H1 (cell line): ENCODE measurements around the gene GCC1. TPM values are rescaled to one million over a fixed set of nuclear protein-coding genes. Genes with fewer than 3 reads are reported as not detected.

Experiments used
- CTCF ChIA-PET: fragments of 300-600 bp; sonication (Branson Sonifier 250); formaldehyde crosslinking; loops from one replicate; lab custom pipeline; 2021; ENCODE audit not compliant: partially characterized antibody; lab: Charles Lee
- POLR2A ChIA-PET: fragments of 300-600 bp; sonication (Branson Sonifier 250); formaldehyde crosslinking; loops from one replicate; lab custom pipeline; 2021; ENCODE audit warnings: inconsistent platforms; ENCODE audit not compliant: partially characterized antibody; lab: Charles Lee
- DNase-seq, 2 experiments: peaks; one replicate each; pipeline versions ENCODE4 v3.0.0 to v3.0.0-alpha.2; 2010 to 2022; ENCODE audit warnings: low spot score in 2 of 2, low read depth in 1 of 2, mixed read lengths in 1 of 2
- FAIRE-seq: peaks from 2 replicates; lab custom pipeline; 2011; peaks lifted over from hg19 to GRCh38; lab: Jason Lieb, UNC
- H2AFZ ChIP-seq: 2 replicates; pipeline ENCODE4 v1.8.1; 2012; ENCODE audit warnings: low read length, inconsistent platforms
- H2AK5ac ChIP-seq: 2 replicates; pipeline ENCODE4 v1.6.1; 2013; ENCODE audit warnings: low read depth, low read length
- H2BK120ac ChIP-seq: replicated peaks from 2 replicates; pipeline ENCODE3; 2013; ENCODE audit warnings: low read depth, low read length, inconsistent platforms
- H2BK12ac ChIP-seq: 2 replicates; pipeline ENCODE4 v1.6.1; 2013; ENCODE audit warnings: low read depth, low read length
- H2BK15ac ChIP-seq: 2 replicates; pipeline ENCODE4 v1.6.1; 2013; ENCODE audit warnings: low read length
- H2BK20ac ChIP-seq: 2 replicates; pipeline ENCODE4 v1.6.1; 2013; ENCODE audit warnings: low read length
- H2BK5ac ChIP-seq: 2 replicates; pipeline ENCODE4 v1.6.1; 2013; ENCODE audit warnings: low read depth, low read length
- H3K14ac ChIP-seq: 2 replicates; pipeline ENCODE4 v1.6.1; 2013; ENCODE audit warnings: inconsistent platforms; ENCODE audit not compliant: insufficient read length
- H3K18ac ChIP-seq: 2 replicates; pipeline ENCODE4 v1.6.1; 2013; ENCODE audit warnings: low read length; ENCODE audit errors: extremely low read depth
- H3K23ac ChIP-seq: 2 replicates; pipeline ENCODE4 v1.6.1; 2013; ENCODE audit warnings: inconsistent platforms; ENCODE audit not compliant: insufficient read length
- H3K23me2 ChIP-seq: 2 replicates; pipeline ENCODE4 v1.6.1; 2013; ENCODE audit warnings: low read depth, low read length
- H3K27ac ChIP-seq: 2 replicates; pipeline ENCODE4 v1.6.1; 2011; ENCODE audit warnings: low read depth, low read length, inconsistent platforms
- H3K27me3 ChIP-seq, 4 experiments: replicated peaks in 1 of 4; 1 replicate in 1 of 4; 2 replicates in 3 of 4; pipeline versions ENCODE4 v1.6.1 to v1.8.1; 2011 to 2013; ENCODE audit warnings: low read length in 3 of 4, mild to moderate bottlenecking in 3 of 4, inconsistent platforms in 2 of 4, mixed read lengths in 2 of 4, moderate library complexity in 1 of 4; ENCODE audit not compliant: control insufficient read depth in 3 of 4, insufficient read depth in 3 of 4; ENCODE audit errors: extremely low read depth in 1 of 4
- H3K36me3 ChIP-seq, 4 experiments: 2 replicates each; pipeline versions ENCODE4 v1.6.1 to v1.8.1; 2011 to 2013; ENCODE audit warnings: mild to moderate bottlenecking in 4 of 4, low read length in 3 of 4, moderate library complexity in 2 of 4, control low read depth in 1 of 4, inconsistent platforms in 1 of 4; ENCODE audit not compliant: insufficient read depth in 4 of 4, control insufficient read depth in 2 of 4
- H3K4ac ChIP-seq: replicated peaks from 2 replicates; pipeline ENCODE3; 2013; ENCODE audit warnings: low read length, low read depth, mixed read lengths, inconsistent platforms; ENCODE audit not compliant: insufficient read length
- H3K4me1 ChIP-seq, 4 experiments: replicated peaks in 1 of 4; 1 replicate in 1 of 4; 2 replicates in 3 of 4; pipeline versions ENCODE4 v1.6.1 to v1.8.1; 2011 to 2013; ENCODE audit warnings: low read length in 3 of 4, inconsistent platforms in 2 of 4, mixed read lengths in 1 of 4; ENCODE audit not compliant: insufficient read depth in 4 of 4, control insufficient read depth in 3 of 4
- H3K4me2 ChIP-seq, 2 experiments: 2 replicates each; pipeline versions ENCODE4 v1.6.1 to v1.8.1; 2011 to 2013; ENCODE audit warnings: low read depth in 2 of 2, low read length in 2 of 2, control low read depth in 1 of 2, inconsistent platforms in 1 of 2, mild to moderate bottlenecking in 1 of 2; ENCODE audit not compliant: insufficient read depth in 1 of 2
- H3K4me3 ChIP-seq, 4 experiments: fragments of 200-600, 300-600 bp in 1 of 4; sonication (generic), shearing (Covaris generic), sonication (Bioruptor Twin) in 1 of 4; 2 replicates each; pipeline versions ENCODE4 v1.5.1 to v1.8.1; 2011 to 2016; ENCODE audit warnings: low read length in 4 of 4, low read depth in 3 of 4, control low read depth in 2 of 4, inconsistent platforms in 2 of 4, mild to moderate bottlenecking in 2 of 4, mixed read lengths in 1 of 4, moderate library complexity in 1 of 4; ENCODE audit not compliant: insufficient read depth in 2 of 4; ENCODE audit errors: extremely low read depth in 1 of 4
- H3K56ac ChIP-seq: replicated peaks from 2 replicates; pipeline ENCODE3; 2013; ENCODE audit warnings: low read depth, mild to moderate bottlenecking, mixed read lengths, low read length, inconsistent platforms; ENCODE audit not compliant: insufficient read length
- H3K79me1 ChIP-seq: 2 replicates; pipeline ENCODE4 v1.6.1; 2013; ENCODE audit warnings: low read depth, low read length, control low read depth
- H3K79me2 ChIP-seq, 2 experiments: 2 replicates each; pipeline versions ENCODE4 v1.6.1 to v1.8.1; 2012 to 2013; ENCODE audit warnings: low read length in 2 of 2, mild to moderate bottlenecking in 2 of 2, inconsistent platforms in 1 of 2; ENCODE audit not compliant: insufficient read depth in 2 of 2, control insufficient read depth in 1 of 2
- H3K9ac ChIP-seq, 4 experiments: replicated peaks in 1 of 4; 1 replicate in 1 of 4; 2 replicates in 3 of 4; pipeline versions ENCODE4 v1.6.1 to v1.8.1; 2011 to 2013; ENCODE audit warnings: low read depth in 3 of 4, low read length in 3 of 4, control low read depth in 2 of 4, mild to moderate bottlenecking in 2 of 4, moderate library complexity in 2 of 4, inconsistent platforms in 1 of 4; ENCODE audit errors: extremely low read depth in 1 of 4
- H3K9me3 ChIP-seq, 2 experiments: 2 replicates each; pipeline versions ENCODE4 v1.6.1 to v1.8.1; 2012 to 2013; ENCODE audit warnings: mild to moderate bottlenecking in 2 of 2, moderate library complexity in 2 of 2, control low read depth in 1 of 2, inconsistent platforms in 1 of 2, low read depth in 1 of 2, low read length in 1 of 2, mixed read lengths in 1 of 2; ENCODE audit not compliant: insufficient read depth in 2 of 2
- H4K20me1 ChIP-seq, 2 experiments: replicated peaks in 1 of 2; 2 replicates each; pipeline versions ENCODE3 to v1.8.1; 2011 to 2013; ENCODE audit warnings: inconsistent platforms in 2 of 2, low read length in 2 of 2, mild to moderate bottlenecking in 1 of 2; ENCODE audit not compliant: insufficient read depth in 2 of 2, control insufficient read depth in 1 of 2
- H4K5ac ChIP-seq: 2 replicates; pipeline ENCODE4 v1.6.1; 2013; ENCODE audit warnings: low read length, low read depth, mixed read lengths, inconsistent platforms; ENCODE audit not compliant: insufficient read length
- H4K8ac ChIP-seq: 2 replicates; pipeline ENCODE4 v1.8.0; 2013; ENCODE audit warnings: mild to moderate bottlenecking, moderate library complexity, low read length, inconsistent platforms; ENCODE audit not compliant: insufficient read depth; ENCODE audit errors: extremely low read depth
- H4K91ac ChIP-seq: replicated peaks from 2 replicates; pipeline ENCODE3; 2013; ENCODE audit warnings: low read length, mixed read lengths, inconsistent platforms; ENCODE audit not compliant: insufficient read length
- BACH1 ChIP-seq: IDR thresholded peaks from 2 replicates; pipeline ENCODE4 v1.6.1; 2012; ENCODE audit warnings: low read length, improper control_type of control experiment
- CEBPB ChIP-seq: IDR thresholded peaks from 2 replicates; pipeline ENCODE4 v1.6.1; 2012; ENCODE audit warnings: low read depth, low read length
- HDAC2 ChIP-seq, 2 experiments: fragments of 300-600 bp in 1 of 2; sonication (generic) in 1 of 2; IDR thresholded peaks; 2 replicates each; pipeline ENCODE4 v1.6.1; 2011 to 2012; ENCODE audit warnings: low read depth in 2 of 2, low read length in 2 of 2, mild to moderate bottlenecking in 2 of 2, moderate library complexity in 2 of 2, borderline replicate concordance in 1 of 2, inconsistent platforms in 1 of 2
- KDM1A ChIP-seq: fragments of 200-600, 300-600 bp; sonication (generic); IDR thresholded peaks from 2 replicates; pipeline ENCODE4 v1.7.1; 2016; ENCODE audit warnings: mild to moderate bottlenecking, low read length, borderline replicate concordance
- MAX ChIP-seq: IDR thresholded peaks from 2 replicates; pipeline ENCODE4 v1.6.1; 2012; ENCODE audit warnings: inconsistent platforms
- NRF1 ChIP-seq: IDR thresholded peaks from 2 replicates; pipeline ENCODE4 v1.6.1; 2011; ENCODE audit warnings: mild to moderate bottlenecking, low read depth, low read length, improper control_type of control experiment
- POLR2A ChIP-seq, 2 experiments: IDR thresholded peaks; 1 replicate in 1 of 2; 2 replicates in 1 of 2; pipeline ENCODE4 v1.6.1; 2011; ENCODE audit warnings: low read depth in 2 of 2, low read length in 2 of 2, mild to moderate bottlenecking in 2 of 2; ENCODE audit errors: control extremely low read depth in 1 of 2
- RFX5 ChIP-seq: IDR thresholded peaks from 2 replicates; pipeline ENCODE4 v1.6.1; 2011; ENCODE audit warnings: low read depth, low read length, improper control_type of control experiment, borderline replicate concordance
- SIN3A ChIP-seq, 2 experiments: IDR thresholded peaks in 1 of 2; conservative IDR thresholded peaks in 1 of 2; 2 replicates each; pipeline ENCODE4 v1.6.1; 2011 to 2012; ENCODE audit warnings: low read length in 2 of 2, improper control_type of control experiment in 1 of 2, low read depth in 1 of 2, mild to moderate bottlenecking in 1 of 2
- SIRT6 ChIP-seq: IDR thresholded peaks from one replicate; pipeline ENCODE4 v1.7.1; 2012; ENCODE audit warnings: low read length, inconsistent platforms
- SIX5 ChIP-seq: IDR thresholded peaks from 2 replicates; pipeline ENCODE4 v1.6.1; 2011; ENCODE audit warnings: mild to moderate bottlenecking, low read depth, low read length
- SP1 ChIP-seq: IDR thresholded peaks from 2 replicates; pipeline ENCODE4 v1.6.1; 2011; ENCODE audit warnings: low read depth, low read length
- SUZ12 ChIP-seq: fragments of 200-600 bp; sonication (generic); IDR thresholded peaks from 2 replicates; pipeline ENCODE4 v1.6.1; 2012; ENCODE audit warnings: mild to moderate bottlenecking, inconsistent platforms, low read length, moderate library complexity, mixed read lengths
- TAF7 ChIP-seq: optimal IDR thresholded peaks from 2 replicates; pipeline ENCODE3; 2011; ENCODE audit warnings: low read depth, mild to moderate bottlenecking, inconsistent platforms, low read length, moderate library complexity, borderline replicate concordance
- ZNF274 ChIP-seq: IDR thresholded peaks from 2 replicates; pipeline ENCODE4 v1.7.0; 2012; ENCODE audit warnings: low read length, borderline replicate concordance; ENCODE audit errors: extremely low read depth
- WGBS, 2 experiments: shearing (Covaris generic) in 1 of 2; methylation state at CpG; one replicate each; pipeline versions ENCODE4 v1.1.6 to v1.1.7; 2013 to 2015; ENCODE audit warnings: low lambda C conversion rate in 2 of 2, mixed read lengths in 2 of 2, inconsistent platforms in 1 of 2, low coverage in 1 of 2, missing lambda C conversion rate in 1 of 2; ENCODE audit not compliant: insufficient replicate concordance in 2 of 2, insufficient coverage in 1 of 2, insufficient read length in 1 of 2; ENCODE audit errors: extremely low coverage in 1 of 2, missing lambda C conversion rate in 1 of 2; 5-methylcytosine and 5-hydroxymethylcytosine counted together
- polyA plus RNA-seq, 7 experiments: library from polyadenylated mRNA; depleted of rRNA in 3 of 7; stranded (reverse) in 5 of 7; unstranded in 2 of 7; fragments of >200 nt in 5 of 7; fragments of 200-250 nt in 2 of 7; gene quantifications; 1 replicate in 5 of 7; 2 replicates in 1 of 7; 4 replicates in 1 of 7; pipeline versions ENCODE4 v1.2.1 to v1.2.3, GENCODE V29; 2011 to 2013; ENCODE audit warnings: missing spikeins in 2 of 7, mixed read lengths in 2 of 7
- total RNA-seq: library from RNA; stranded (reverse); fragmentation: NEBNext Ultra II Directional; extraction: Animal tissue kit (Norgen Biotek cat#: 25700); gene quantifications from 2 replicates; pipeline ENCODE4 v1.2.1, GENCODE V29; 2021

The GCC1 gene
- total and polyA plus RNA-seq, 2 of the 8 experiments (the other 6 are each of a cell fraction or from before 2014, with no cell fraction given): 3.3 to 15.0 TPM

- Histone ChIP-seq H4K91ac (no peak overlapping the region), H2BK12ac (no peak overlapping the region), H3K4me3 (no peak overlapping the region), H2BK5ac (no peak overlapping the region), H3K56ac (no peak overlapping the region), H3K27me3 (peaks cover 0 to 2% (median 0%) of the 10 kb centered on the region in 4 experiments; a peak in 1 of 7 replicates), H4K5ac (no peak overlapping the region), H4K20me1 (peaks cover 0 to 2% of the 10 kb centered on the region in 2 experiments), H3K18ac (no peak overlapping the region), H2AK5ac (no peak overlapping the region), H3K27ac (no peak overlapping the region), H2BK120ac (no peak overlapping the region), H3K9me3 (no peaks in the 10 kb centered on the region), H2AFZ (no peak overlapping the region), H2BK20ac (no peak overlapping the region), H3K79me1 (no peaks in the 10 kb centered on the region), H3K4ac (no peak overlapping the region), H3K9ac (no peak overlapping the region), H4K8ac (no peak overlapping the region), H2BK15ac (no peak overlapping the region), H3K23me2 (peaks cover 10% of the 10 kb centered on the region; the same call in 1 of the 2 replicates), H3K36me3 (no peaks in the 10 kb centered on the region), H3K79me2 (no peaks in the 10 kb centered on the region), H3K23ac (no peak overlapping the region), H3K4me2 (no peak overlapping the region), H3K14ac (no peak overlapping the region), H3K4me1 (no peaks in the 10 kb centered on the region)
- WGBS, 2 experiments: 92% methylated on average over 6 of the region's 6 CpGs; no CpG with 5 or more reads in 1 of the 2 experiments
- CTCF ChIA-PET: interaction anchor here (1.0 to 2.1 kb wide), 7 partner anchors 9 to 90 kb away, joined by 3 to 12 read pairs (median 4); no protein-coding TSS in a partner anchor
- DNase-seq: no peak
- POLR2A ChIA-PET: interaction anchor here (0.9 kb wide), 1 partner anchor 11 kb away, joined by 4 read pairs; no protein-coding TSS in a partner anchor
- FAIRE-seq: no peak
- no peak for TF ChIP-seq ZNF274
- TF ChIP-seq BACH1: no peak
- TF ChIP-seq RFX5: no peak
- TF ChIP-seq MAX: no peak
- no peak for TF ChIP-seq TAF7
- TF ChIP-seq SIX5: no peak
- no peak for TF ChIP-seq NRF1
- TF ChIP-seq SP1: no peak
- TF ChIP-seq HDAC2 (IDR thresholded peaks at IDR 0.05; ENCODE audit: borderline replicate concordance in 1 of 2, low read depth in 2 of 2, low read length in 2 of 2): no peak
- no peak for TF ChIP-seq SIRT6
- TF ChIP-seq POLR2A (IDR thresholded peaks at IDR 0.05; ENCODE audit: control extremely low read depth in 1 of 2, low read depth in 2 of 2, low read length in 2 of 2): no peak
- no peak for TF ChIP-seq SIN3A (conservative IDR thresholded peaks at IDR 0.05 in 1 of 2, IDR thresholded peaks at IDR 0.05 in 1 of 2; ENCODE audit: low read depth in 1 of 2, low read length in 2 of 2)
- no peak for TF ChIP-seq SUZ12
- no peak for TF ChIP-seq KDM1A
- no peak for TF ChIP-seq CEBPB
These were observed 23.1 kb upstream of the GCC1 start for GRCh38 chr7:127608446-127608845.
